IPS DF 19.7 (cell line): Measurements from ENCODE around the gene KCNK18.
"Not testable (repeated sequence)": the region's sequence is repeated elsewhere in the genome, so short reads cannot be mapped to it uniquely, and the experiment has no call there.

Experiments
- DNase-seq: peaks from one replicate; pipeline ENCODE4 v3.0.0-alpha.2; 2013; ENCODE audit warnings: low read depth, low spot score

Gene KCNK18

GRCh38 chr10:117170244-117170643 lies 27.0 kb upstream of the KCNK18 start:
- DNase-seq = no peak

DNA sequence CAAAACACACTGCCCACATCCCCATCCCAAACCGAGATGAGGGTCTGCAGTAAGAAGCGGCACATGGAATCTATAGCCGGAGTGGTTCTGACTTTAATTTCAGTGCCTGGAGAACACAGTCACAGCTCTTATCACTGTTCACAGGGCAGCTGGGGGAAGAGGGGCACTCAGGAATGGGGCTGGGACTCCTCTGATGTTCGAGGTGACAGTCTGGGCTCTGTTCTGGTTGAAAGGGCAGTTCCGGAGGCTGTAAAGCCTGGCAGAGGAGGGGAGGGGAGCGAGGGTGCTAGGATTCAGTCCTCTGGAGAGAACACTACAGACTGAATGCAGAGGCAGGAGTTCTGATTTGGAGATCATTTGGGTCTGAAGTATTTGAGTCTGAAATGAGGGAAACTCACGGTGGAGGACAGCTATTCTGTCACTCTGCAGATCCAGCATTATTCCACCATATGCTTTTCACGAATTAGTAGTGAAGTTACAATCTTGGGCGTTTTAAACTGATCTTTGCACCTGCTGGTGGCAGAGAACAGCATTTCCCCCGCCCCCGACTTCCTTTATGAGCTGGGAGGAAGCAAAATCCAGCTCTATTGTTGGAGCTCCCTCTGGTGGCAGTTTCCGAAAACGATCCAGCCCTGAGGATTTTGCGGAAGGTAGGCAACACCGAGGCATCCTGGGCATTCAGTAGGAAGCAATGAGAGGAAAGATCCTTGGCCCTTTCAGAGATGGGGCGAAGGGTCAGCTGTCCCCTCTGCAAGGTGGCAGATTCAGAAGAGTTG lies 22.7 kb upstream of the KCNK18 start:
- DNase-seq = no peak

DNA sequence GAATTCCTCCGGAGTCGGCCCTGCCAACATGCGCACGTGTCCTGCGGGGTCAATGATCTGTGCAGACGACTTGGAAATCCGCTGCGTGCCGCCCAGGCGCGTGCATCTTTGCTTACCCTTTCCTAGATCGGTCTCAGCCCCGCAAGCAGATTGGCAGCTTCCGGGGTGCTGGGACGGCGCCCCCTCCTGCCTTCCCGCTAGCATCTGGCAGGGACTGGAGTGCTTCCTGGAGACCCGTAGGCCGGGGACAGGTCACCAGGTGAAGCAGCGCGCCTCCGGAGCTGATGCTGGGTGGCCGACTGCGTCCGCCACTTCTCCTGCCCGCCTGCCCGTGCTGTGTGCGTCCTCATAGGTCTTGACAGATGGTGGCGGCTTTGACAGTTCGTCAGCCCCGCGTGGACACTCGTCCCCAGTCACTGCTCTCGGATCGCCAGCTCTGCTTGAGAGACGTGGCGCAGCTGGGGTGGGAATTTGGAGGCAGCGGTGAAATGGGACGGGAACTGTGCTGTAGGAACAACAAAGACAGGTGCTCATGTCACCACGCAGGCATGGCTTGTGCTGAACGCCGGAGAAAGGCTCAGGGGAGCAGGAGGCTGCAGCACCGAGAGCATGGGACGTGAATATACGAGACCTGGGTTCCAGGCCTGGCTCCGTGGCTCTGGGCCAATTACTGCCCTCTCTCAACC lies 21.9 kb upstream of the KCNK18 start:
- DNase-seq = no peak

DNA sequence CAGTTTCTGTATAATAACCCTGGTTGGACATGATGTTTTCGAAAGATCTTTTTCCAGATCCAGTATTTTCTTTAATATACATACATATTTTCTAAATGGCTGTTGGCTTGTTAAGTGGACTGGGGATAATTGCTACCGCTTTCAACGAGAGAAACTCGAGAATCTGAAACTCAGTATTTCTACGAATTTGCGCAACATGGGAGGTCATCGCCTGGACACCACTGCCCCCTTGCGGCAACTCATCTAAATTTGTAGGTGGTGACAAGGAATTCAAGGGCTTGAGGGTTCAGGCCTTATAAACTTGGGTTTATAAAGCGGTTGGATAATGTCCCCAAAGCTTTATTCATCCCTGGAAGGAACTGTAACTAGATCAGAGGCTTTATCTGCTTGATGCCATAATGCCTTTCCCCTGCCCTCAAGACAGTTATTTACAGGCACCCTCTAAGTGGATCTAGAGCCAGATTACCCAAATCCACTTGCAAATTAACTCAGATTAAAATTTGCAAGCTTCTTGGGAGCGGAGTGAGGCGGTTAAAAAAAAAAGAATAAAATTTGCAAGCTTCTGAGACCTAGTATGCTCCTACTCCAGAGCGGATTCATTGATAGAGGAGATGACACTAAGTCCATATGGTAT lies 21.3 kb upstream of the KCNK18 start:
- DNase-seq = no peak

DNA sequence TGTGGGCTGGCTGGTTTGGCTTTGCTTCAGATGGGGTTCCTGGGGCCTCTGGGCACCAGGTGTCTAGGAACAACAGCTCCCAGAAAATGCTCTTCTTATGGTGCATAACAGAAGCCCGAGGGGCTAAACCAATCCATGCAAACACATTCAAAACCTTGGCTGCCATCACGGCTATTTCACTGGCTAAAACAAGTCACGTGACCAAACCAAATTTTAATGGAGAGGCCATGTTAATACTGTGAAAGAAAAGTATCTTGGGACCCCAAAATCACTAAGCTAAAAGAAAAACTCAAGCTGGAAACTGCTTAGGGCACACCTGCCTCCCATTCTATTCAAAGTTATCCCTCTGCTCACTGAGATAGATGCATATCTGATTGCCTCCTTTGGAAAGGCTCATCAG lies 19.1 kb upstream of the KCNK18 start:
- DNase-seq = no peak

DNA sequence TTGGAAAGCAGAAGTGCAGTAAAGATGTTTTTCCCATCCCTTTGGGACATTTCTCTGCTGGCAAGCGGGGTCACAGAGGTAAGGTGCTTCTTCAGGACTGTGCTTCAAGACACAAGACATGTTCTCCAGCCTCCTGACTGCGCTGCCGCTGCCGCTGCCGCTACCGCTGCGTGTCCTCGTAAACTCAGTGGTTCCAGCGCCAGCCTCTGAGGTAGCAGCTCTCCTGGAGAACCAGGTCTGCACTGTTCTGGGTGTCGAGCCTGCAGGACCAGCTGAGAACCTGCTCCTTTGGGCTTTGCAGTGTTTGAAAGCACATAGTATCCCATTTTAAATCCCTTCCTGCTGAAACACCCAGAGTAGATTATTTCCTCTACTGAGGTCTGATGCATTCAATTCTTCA lies 13.0 kb upstream of the KCNK18 start:
- no peak for DNase-seq

- no peak for DNase-seq
These were observed 12.5 kb upstream of the KCNK18 start for GRCh38 chr10:117184821-117185220.

DNA sequence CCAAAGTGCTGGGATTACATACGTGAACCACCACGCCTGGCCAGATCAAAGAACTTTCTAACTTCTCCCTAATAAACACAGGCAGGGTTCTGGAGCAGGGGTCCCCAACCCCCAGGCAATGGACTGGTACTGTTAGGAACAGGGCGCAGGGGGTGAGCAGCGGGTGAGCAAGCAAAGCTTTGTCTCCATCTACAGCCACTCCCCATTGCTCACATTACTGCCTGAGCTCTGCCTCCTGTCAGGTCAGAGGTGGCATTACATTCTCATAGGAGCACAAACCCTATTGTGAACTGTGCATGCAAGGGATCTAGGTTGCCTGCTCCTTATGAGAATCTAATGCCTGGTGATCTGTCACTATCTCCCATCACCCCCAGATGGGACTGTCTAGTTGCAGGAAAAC lies 11.5 kb upstream of the KCNK18 start:
- not testable (repeated sequence) for DNase-seq

- no peak for DNase-seq
These were observed 10.3 kb upstream of the KCNK18 start for GRCh38 chr10:117186832-117187615.

- DNase-seq = no peak
These were observed 8.9 kb upstream of the KCNK18 start for GRCh38 chr10:117188371-117188770.

DNA sequence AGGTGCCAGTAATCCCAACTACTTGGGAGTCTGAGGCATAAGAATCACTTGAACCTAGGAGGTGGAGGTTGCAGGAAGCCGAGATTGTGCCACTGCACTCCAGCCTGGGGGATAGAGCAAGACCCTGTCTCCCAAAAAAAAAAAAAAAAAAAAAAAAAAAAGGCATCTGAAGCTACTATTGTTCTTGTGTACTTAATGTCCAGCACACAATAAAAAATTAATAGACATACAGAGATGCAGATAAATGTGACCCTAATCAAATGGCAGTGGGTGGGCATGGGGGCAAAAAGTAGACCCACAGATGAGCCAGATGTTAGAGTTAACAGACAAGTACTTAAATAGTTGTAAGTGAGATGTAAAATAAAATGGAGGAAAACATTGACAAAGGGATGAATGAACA lies 7.7 kb upstream of the KCNK18 start:
- no peak for DNase-seq

GRCh38 chr10:117198088-117198487 lies 799 bp downstream of the KCNK18 start:
- no peak for DNase-seq

DNA sequence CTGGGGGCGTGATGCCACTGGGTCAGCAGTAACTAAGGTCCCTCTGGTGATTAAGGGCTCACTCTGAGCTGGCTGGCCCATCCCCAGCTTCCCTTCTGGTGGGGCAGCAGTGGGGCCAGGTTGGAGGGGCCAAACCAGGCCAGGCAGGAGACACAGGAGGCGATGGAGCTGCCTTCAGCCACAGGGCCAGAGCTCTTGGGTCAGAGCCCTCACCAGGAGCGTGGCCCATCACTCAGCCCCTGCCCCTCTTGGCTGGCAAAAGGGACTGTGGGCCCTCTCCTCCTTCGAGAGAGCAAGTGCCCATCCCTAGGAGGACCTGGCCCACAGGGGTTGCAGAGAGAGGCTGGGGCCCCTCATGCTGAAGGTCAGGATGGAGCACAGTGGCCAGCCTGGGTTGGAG lies 4.5 kb downstream of the KCNK18 start:
- DNase-seq = no peak

- DNase-seq = no peak
These were observed 7.0 kb downstream of the KCNK18 start for GRCh38 chr10:117204316-117204715.

GRCh38 chr10:117212176-117212575 lies 14.9 kb downstream of the KCNK18 start:
- no peak for DNase-seq

DNA sequence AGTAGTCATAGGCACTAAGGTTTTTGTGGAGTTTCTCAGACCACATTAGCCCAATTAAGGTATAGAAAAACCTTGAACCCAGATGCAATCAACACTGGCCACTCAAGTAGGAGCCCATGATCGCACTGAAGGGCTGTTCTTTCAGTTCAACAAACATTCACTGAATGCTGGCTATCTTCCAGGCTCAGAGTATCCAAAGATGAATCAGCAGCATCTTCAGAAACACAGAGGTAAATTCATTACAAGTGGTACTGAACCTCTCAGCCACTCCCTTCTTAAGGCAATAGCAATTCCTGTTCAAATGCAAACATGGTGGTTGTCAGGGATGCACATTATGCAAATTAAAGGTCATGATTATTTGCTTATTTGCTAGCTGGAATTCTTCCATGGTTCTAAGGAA lies 17.1 kb downstream of the KCNK18 start:
- DNase-seq = no peak

- DNase-seq = no peak
These were observed 17.8 kb downstream of the KCNK18 start for GRCh38 chr10:117215079-117215478.

DNA sequence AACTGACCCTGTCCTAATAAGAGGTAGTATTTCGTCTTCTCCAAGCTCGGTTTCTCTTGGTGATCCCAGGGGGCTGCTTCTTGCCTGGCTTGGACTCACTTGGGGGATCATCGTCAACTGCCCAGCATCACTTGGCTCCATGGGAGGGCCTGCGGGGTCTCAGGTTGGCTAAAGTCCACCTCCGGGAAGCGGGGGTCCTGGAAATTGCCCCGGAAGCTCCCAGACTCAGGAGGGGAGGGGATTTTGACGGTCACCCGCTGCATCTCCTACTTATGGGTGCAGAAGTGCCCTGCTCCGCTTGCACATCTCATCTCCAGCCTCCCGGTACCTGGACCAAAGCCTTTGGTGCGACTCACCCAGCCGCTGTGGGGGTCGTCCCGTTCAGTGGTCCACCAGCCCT lies 18.7 kb downstream of the KCNK18 start:
- DNase-seq = no peak

DNA sequence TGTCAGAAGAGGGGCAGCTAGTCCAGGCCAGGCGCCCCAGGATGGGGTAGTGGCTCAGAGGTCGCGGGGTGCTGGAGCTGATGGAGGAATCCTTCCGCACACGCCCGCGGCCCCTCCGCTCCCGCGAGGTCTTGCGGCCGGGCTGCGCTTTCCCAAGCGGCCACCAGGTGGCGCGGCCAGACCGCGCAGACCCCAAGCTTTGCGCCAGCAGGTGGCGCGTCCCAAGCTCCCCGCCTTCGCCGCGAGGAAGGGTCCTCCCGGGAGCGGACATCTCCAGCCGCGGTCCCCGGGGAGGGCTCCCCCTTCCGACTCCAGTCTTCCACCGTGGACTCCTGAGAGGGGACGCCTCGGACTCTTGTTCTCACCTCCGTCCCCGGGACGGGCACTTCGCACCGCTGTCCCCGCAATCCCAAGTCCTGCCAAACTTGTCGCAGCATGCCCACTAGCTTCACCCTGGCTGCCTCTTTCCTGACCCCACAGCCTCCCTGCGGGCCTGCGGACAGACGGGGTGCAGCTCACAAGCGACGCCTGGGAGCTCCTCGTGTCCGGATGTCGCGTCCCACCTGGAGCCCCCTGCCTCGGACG lies 19.4 kb downstream of the KCNK18 start:
- no peak for DNase-seq

DNA sequence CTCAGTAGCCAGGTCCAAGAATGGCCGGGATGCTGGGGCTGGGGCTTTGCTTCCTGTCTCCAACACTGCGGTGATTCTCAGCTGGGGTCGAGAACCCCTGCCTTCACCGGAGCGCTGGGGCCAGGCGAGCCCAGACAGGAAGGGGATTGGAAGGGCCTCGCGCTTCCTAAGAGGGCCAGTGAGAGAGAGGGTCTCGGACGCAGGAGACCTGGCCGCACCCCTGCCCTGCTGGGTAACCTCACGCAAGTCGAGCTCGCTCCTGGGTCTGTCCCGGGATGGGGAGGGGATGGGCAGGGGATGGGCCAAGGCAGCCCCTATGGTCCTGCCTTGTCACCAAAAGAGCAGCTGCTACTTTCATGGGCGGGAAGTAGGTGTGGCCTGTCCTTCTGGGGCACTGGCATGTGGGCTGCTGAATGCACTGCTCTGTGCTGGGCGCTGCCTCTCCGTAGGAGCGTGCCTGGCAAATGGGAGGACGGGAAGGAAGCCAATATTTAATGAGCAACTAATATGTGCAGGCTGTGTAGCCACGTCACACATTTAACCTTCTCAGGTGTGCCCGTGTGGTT lies 20.0 kb downstream of the KCNK18 start:
- no peak for DNase-seq

GRCh38 chr10:117218654-117219053 lies 21.4 kb downstream of the KCNK18 start:
- no peak for DNase-seq
